HG03520 (cell line): ENCODE measurements around the gene DDOST.

ENCODE experiments used
- ATAC-seq: cut with Tn5 transposase; IDR thresholded peaks from one replicate; pipeline ENCODE4 v1.9.1; 2021; ENCODE audit warnings: mild to moderate bottlenecking, moderate library complexity; ENCODE audit not compliant: unreplicated experiment

Gene DDOST

DNA sequence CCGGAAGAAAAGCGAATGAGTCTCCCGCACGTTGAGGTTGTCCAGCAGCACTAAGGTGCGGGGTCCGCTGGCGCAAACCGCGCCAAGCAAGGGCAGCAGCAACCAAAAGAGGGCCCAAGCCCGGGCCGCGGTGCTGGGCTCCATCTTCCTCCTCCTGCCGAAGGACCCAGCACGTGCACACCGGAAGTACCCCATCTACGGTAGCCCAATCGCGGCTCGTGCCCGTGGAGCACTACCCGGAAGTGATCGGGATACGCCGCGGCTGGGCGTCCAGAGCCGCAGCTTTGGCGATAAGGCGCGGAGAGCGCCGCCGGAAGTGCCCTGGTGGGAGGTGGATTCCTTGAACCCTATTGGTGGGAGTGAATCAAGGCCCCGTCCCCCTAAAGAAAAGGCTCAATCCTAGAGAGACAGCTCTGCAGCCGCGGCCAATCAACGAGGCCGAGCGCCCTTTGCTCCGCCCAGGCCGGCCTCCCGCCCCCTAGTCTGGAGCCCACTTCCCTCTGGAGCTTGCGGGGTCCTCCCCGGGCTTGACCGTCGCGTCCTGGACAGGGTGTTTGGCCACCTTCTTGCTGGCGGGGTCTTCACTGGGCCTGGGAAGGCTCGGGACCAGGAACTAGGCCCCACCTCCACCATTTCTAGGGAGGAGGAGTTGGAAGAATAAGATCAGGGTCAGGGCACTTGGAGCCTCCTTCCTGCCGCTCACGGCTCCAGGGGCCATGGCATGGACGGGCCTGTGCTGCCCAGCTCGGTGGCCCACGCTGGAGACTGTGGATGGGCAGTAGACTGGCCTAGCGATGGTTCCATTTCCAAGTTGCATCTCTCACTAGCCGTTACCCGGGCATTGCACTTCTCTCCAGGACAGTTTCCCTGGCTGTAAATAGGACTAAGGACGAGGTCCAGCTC lies at the start of gene DDOST:
Gene DDOST, minus strand, starts transcription at position 163 of the 903 bp plus-strand sequence. Its CDS starts 19 bp downstream, at position 144.
- peak; percentile 95 for ATAC-seq

DNA sequence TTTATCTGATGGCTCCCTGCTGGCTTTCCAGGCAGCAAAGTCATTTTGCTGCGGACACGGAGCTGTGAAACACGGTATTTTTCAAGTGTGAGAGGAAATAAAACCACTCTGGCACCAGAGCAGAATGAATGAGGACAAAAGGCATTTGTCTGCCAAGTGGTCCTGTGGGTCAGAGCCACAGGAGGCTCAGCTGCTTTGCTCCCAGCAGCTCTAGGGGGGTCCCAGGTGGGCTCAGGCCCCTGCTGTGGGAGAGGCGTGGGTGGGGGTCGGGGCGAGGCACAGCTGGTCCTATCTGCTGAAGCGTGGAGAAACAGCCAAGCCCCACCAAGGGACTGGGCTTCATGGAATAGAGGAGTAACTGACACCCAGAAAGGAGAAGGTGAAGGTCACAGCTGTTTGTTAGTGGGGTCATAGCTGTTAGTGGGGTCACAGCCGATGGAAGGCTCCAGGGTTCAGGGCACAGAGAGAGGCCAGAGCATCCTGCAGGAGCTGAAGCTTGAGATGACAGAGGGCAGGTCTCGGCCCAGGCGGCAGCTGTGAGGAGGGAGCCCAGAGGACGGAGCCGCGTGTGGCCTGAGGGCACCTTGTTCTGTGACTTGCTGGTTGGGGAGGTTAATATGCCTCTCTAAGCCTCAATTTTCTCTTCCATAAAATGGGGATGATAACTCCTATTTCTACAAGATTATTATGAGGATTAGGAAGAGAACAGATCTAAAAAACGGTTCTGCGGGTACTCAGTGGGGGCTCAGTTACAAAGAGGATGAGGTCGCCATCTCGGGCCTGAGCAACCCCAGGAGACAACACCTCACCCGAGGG lies 49.5 kb upstream of the DDOST start:
- no peak for ATAC-seq

- ATAC-seq = no peak
Measured at GRCh38 chr1:20709868-20710267, 48.7 kb upstream of the DDOST start.

DNA sequence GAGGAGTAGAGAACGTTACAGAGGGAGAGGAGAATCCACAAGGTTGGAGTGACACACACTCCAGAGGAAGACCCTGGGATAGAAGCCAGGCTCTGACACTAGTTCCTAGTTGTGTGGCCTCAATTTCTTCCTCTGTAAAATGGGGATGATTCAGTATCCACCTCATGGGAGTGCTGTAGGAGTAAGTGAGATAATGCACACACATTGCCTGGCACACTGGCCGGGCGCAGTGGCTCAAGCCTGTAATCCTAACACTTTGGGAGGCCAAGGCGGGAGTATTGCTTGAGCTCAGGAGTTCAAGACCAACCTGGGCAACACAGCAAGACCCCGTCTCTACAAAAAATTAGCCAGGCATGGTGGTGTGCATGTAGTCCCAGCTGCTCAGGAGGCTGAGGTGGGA lies 47.7 kb upstream of the DDOST start:
- ATAC-seq = no peak

GRCh38 chr1:20708057-20708456 lies 46.9 kb upstream of the DDOST start:
- no peak for ATAC-seq

GRCh38 chr1:20706841-20707240 lies 45.7 kb upstream of the DDOST start:
- no peak for ATAC-seq

GRCh38 chr1:20705203-20705755 lies 44.1 kb upstream of the DDOST start:
- no peak for ATAC-seq

DNA sequence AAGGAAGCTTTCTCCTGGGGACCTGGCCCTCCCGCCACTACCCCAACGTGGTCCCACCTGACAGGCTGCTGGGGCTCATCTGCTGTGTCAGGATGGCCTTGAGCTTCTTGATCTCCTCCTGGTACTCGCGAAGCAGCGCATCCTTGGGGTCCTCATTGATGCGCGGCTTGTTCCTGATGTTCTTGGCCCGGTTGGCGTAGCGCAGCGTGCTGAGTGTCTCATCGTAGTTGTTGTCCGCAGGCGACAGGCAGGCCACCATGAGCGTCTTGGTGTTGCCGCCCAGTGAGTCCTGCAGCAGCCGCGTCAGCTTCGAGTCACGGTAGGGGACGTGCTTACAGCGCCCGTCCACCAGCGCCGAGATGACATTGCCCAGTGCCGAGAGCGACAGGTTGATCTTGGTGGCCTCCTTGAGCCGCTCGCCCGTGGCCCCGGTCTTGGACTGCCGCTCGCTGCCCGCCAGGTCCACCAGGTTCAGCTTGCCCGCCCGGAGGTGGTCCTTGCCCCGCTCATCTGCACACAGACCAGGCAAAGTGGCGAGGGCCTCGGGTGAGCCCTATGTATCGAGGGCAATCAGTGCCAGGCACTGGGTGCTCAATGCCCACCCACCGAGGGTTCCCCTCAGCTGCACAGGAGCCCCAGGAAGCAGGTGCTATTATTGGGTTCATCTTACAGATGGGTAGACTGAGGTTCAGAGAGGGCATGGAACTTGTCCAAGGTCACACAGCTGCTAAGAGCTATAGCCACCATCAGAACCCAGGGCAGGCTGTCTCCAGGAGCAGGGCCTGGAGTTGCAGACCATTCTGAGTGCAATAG lies 43.4 kb upstream of the DDOST start:
- no peak for ATAC-seq

GRCh38 chr1:20703124-20703756 lies 42.1 kb upstream of the DDOST start:
- ATAC-seq = no peak

DNA sequence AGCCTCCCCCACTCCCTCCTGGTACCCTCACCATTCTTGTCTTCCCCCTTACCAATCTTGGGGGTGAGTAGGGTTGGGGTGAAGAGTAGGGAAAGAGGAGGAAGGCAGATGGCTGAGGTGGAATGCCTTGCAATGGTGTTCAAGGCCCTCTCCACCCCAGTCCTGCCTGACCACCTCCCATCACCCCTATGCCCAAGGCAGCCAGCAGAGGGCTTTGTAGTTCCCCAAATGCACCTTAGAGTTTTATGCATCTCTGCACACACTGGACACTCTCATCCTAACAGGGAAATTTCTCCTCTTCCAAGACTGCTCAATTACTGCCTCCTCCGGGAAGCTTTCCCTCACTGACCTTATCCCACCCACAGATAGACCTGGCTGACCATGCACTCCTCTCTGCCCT lies 41.2 kb upstream of the DDOST start:
- ATAC-seq = no peak

- no peak for ATAC-seq
Measured at GRCh38 chr1:20701847-20702246, 40.7 kb upstream of the DDOST start.

GRCh38 chr1:20701446-20701845 lies 40.3 kb upstream of the DDOST start:
- no peak for ATAC-seq

DNA sequence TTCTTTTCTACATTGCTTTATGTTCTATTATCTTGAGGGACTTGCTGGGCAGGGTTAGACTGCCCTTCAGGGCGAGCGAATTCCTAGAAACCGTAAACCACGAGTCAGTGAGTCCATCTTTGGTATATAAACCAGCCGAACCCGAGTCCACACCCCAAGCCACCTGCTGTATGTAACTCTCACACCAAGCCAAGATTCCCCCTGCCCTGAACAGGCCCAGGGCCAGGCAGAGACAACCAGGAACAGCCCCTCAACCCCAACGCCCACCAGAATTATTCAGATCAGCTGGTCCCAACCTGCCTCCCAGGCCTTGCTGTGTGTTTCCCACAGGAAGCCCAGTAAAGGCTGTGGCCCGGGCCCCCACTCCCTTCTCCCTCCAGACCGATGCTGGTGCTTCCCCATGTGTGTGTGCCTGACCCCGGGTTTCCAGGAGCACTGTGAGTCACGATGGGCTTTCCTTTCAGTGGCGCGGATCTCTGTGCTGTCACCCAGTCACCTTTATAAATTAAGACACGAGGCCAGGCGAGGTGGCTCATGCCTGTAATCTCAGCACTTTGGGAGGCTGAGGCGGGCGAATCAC lies 39.6 kb upstream of the DDOST start:
- no peak for ATAC-seq

DNA sequence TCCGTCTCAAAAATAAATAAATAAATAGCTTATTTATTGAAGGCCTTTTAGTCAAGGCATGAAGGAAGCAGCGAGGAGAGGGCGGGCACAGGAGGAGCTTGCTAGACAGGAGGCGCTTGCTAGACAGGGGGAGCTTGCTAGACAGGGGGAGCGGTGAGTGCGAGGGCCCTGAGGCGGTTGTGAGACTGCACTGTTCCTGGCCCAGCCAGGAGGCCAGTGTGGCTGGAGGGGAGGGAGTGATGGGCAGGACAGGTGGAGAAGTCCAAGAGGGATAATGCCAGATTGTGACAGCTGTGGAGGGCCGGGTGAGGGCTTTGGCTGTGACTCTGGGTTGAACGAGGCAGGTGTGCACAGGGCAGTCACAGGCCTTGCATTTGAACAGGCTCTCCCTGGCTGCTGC lies 38.4 kb upstream of the DDOST start:
- ATAC-seq = no peak

GRCh38 chr1:20698195-20698910 lies 37.2 kb upstream of the DDOST start:
- no peak for ATAC-seq

GRCh38 chr1:20697563-20697962 lies 36.4 kb upstream of the DDOST start:
- no peak for ATAC-seq

- no peak for ATAC-seq
Measured at GRCh38 chr1:20696397-20697333, 35.5 kb upstream of the DDOST start.

DNA sequence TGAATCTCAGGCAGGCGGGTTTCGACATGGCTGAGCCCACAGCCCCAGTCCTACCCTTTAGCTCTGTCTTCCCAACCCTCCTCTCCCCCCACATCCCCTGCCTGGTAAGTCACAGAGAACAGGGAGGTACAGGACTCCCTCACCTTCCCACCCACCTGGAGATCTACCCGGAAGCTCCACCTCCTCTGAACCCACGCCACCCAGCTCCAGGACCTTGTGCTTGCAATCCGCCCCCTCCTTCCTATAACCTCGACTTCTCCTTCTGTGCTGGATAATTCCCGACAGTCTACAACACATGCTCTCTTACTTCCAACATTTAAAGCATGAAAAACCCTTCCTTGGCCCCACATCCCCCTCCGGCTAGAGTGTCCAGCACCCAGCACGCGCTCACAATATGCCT lies 34.3 kb upstream of the DDOST start:
- no peak for ATAC-seq
